Suppressor macrophage treated with lipopolysaccharide for 4 hours (primary cell): ENCODE results near the gene HOXC6.
A peak's percentile ranks its signal among the peaks of the same experiment; 100 is the strongest.

Experiments used
- DNase-seq: peaks from one replicate; pipeline ENCODE4 v3.0.0-alpha.2; 2020

HOXC6 gene

DNA sequence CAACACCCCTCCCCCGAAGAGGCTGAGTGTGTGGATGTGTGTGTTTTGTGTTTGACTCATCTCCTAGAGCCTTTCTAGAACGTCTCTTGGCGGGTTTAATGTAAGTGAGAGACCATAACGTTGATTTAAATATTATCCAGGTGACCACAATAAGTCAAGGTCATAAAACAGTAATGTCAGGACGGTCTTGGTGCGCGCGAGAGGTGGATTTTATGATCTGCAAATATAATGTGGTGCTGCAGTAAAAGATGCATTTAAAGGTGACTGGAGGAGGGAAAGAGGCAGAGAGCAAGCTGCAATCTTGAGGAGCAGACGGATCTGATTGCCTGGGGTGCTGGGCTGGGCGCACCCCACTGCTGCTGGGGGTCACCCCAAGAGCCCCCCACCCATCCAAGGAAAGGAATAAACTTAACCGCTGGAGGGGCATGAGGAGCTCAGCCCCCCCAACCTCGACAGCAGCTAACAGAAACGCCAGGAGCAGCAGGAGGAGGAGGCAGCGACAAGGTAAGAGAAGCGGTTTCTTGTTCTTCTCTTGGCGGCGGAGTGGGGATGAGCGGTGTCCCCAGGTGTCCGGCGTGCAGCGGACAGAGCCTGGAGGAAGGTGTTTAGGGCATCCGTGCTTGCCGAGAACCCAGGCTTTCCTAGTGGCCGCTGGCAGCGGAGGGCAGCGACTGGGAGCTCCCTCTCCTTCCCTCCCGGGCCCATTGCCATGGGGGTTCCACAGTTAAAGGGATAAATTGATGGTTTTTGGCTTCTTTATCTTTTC, 37.7 kb upstream of the HOXC6 start:
- DNase-seq = no peak

DNA sequence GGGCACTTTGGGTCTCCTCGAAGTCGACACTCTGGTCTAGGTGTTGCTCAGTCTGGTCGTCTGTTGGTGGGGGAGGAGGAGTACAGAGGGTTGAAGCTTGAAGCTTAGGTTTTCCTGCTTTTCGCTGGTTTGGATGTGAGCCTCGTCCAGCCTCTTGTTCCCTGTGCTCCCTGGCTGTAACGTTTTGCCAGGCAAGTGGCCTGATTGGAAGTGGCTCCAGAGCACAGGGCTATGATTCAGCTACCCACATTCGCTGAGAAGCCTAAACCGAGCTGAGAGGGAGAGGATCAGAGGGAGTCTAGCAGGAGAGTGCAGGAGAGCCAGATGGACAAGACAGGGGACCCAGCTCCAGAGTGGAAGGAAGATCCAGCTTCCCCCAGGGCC, 37.2 kb upstream of the HOXC6 start:
- no peak for DNase-seq

DNA sequence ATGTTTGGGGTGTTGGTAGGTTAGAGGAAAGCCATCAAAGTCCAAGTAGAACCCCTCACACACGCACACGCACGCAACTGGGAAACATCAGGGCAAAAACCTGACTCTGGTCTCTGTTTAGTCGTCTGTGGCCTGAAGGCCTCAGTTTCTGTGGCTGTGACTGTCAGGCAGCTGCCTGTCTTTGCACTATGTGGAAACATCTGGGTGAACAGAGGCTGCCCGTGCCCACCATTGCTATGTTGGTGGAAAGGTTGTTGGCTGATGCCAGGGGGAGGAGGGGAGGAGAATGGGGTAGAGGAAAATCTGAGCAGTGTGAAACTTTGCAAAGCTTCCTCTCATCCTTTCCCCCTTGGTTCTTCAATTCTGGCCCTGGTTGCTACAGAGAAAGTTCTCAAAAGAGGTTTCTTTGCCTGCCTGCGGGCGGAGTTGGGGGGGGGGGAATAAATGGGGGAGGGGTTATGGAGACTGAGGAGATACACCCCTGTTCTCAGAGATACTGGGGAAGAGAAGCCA, 35.8 kb upstream of the HOXC6 start:
- no peak for DNase-seq

DNA sequence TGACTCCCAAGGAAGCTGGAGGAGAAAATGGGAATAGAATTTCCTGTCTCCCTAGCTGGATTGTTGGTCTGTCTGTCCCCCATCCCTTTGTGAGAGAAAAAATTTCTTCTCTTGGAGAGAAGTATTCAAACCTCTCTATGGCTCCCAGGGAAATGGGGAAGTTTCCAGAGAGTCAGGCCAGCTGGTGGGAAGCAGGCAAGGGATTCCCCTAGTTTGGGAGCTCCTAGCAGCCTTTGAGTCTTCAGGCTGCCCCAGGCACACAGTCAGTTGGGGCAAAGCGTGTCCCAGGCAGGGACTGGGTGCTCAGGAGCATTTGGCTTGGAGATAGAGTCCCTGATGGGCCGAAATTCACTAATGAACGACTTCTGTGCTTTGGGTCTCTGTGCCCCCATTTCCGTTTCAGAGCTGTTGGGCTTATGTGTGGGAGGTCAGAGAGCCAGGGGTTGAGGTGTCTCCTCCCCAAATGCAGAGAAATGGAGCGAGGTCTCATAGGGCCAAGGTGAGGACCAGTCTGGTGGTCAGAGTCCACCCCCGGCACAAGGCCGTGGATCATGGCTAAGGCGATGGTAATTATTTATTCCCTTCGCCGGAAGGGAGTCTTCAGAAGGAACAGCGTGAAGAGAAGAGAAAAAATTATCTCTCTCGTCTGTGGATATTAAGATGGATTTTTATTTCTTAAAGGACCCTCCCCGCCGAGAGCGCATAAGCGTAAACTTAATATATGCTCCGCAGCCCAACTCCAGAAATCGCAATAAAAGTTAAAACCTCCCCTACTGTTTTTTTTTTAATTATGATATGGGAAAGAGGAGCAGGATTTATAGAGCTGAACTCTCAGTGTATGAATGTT, 34.9 kb upstream of the HOXC6 start:
- DNase-seq = peak; percentile 25

DNA sequence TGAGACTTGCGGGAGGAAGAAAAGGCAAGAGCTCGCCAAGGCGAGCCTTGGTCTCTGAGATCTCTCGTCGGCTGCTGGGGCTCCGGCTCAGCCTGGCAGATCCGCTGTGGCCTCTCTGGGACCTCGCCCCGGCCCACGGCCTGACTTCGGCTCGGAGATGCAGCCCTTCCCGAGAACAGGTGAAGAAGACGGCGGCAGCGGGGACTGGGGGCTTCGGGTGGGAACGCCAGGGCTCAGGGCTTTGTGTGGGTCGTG, 34.3 kb upstream of the HOXC6 start:
- no peak for DNase-seq

DNA sequence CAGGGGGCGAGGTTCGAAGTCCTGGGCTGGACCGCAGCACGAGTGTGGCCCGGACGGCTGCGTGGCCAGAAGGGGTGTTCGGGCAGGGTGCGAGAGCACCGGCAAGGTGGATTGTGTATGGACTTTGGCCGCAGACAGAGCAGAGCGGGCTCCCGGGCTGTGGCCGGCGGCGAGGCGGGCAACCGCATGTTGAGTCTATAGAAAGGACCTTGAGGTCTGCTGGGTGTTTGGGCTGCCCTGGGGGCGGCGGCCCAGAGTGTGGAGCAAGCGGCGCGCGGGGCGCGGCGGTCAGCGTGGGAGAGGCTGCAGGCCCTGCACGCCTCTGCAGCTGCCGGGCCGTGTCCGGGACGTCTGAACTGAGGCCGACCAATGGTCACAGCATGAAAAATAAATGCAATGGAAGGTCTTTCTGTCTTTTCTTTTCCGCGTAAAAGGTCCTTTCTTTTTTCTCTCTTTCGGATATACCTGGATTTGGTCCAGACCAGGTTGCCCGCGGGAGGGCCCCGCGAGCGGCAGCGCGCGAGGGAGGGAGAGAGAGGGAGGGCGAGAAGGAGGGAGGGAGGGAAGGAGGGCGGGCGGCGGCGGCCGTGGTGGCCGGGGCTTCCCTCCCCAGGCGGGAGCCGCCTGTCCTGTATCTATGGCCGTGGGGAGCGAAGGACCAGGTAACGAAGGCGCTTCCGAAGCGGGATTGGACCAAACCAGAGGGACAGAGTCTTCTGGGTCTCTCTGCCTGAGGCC, 33.8 kb upstream of the HOXC6 start:
- DNase-seq = no peak

DNA sequence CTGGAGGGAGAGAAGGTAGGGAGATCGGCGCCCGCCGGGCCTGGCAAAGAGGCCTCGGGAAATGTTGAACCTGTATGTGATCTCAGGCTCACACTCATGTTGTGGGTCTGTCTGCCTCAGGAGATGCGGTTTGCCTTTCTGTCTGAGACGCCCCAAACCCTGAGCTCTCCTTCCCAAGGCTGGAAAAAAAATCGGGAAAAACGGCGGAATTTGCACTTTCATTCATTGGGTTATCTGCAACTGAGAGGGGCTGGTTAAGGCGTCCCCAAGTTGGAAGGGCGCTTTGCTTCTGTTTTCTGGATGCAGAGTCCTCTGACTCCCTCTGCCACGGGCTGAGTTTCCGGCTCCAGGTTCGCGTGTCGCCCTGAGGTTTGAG, 33.2 kb upstream of the HOXC6 start:
- DNase-seq = no peak

DNA sequence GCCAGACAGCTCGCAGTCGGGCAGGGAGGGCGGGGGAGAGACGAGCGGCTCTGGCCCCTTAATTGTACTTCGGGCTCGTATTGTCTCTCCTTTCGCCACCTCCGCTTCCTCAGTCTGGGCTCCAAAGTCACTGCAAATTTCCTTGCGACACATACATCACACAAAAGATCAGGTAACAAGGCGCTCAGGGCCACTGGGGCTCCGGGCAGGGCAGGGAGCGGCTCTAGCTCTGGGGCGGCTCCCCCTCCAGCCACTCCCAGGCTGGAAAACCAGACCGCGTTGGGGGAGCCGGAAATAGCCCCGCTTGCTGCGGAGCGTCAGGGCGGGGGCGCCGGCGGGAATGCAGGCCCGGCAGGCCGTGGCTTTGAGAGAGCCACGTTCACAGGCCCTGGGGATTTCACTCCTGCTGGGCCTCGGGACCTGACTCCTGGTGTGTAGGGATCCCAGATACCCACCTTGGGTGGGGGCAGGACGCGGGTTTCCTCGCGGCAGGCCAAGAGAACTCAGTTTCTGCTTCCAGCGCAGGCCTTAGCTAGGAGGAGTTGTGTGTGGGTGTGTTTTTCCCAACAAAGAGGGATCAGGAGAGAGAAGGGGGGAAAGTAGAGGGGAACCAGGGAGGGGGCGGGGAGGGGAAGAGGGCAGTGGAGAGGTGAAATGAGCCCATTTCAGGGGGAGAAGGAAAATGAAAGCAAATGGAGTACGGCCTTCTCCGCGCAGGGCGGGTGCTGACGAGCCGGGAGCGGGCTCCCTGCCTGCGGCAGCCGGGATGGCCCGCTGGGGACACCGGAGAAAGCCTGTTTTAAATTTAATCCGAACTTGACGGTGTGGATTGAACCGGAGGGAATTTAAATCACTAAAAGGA, 32.6 kb upstream of the HOXC6 start:
- DNase-seq = peak; percentile 53

DNA sequence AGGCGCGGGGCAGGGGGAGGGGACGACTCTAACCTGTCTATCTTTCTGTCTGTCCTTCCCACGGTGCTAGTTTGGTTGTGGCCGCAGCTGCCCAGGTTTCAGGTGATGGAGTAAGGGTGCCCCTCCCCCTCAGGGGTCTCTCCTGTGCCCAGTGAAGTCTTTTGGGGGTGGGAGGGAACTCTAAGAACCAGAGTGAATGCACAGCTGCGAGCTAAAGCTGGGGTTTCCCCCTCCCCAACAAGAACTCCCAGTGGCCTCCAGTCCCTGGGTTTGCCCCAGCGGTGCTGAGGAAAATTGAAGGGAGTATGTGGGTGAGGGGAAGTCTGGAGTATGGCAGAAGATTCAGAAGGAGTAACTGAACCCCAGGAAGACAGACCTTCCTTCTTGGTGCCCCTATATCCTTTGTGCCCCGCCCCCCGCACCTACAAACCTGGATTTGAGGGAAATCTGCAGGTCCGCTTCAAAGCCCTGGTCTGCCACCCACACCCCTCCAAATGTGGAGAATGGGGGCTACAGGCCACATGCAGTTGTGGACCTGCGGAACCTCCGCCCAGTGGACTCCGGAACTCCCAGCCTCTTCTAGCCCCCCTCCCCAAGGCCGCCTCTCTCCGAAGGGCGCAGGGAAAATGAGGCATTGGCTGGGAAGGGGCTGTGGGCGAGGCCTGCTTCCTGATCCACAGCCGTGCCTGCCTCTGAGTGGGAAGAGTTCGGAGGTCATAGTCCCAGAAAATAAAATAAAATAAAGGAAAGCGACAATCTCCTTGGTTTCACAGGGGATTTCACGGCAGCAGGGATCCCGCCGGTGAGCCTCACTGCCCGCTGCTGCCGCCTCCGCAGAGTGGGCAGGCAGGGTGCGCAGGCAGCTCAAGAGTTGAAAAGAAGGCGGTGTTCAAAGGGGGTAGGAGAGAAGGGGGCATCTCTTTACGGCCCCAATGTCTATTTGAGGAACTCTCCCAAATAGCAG, 31.7 kb upstream of the HOXC6 start:
- no peak for DNase-seq

DNA sequence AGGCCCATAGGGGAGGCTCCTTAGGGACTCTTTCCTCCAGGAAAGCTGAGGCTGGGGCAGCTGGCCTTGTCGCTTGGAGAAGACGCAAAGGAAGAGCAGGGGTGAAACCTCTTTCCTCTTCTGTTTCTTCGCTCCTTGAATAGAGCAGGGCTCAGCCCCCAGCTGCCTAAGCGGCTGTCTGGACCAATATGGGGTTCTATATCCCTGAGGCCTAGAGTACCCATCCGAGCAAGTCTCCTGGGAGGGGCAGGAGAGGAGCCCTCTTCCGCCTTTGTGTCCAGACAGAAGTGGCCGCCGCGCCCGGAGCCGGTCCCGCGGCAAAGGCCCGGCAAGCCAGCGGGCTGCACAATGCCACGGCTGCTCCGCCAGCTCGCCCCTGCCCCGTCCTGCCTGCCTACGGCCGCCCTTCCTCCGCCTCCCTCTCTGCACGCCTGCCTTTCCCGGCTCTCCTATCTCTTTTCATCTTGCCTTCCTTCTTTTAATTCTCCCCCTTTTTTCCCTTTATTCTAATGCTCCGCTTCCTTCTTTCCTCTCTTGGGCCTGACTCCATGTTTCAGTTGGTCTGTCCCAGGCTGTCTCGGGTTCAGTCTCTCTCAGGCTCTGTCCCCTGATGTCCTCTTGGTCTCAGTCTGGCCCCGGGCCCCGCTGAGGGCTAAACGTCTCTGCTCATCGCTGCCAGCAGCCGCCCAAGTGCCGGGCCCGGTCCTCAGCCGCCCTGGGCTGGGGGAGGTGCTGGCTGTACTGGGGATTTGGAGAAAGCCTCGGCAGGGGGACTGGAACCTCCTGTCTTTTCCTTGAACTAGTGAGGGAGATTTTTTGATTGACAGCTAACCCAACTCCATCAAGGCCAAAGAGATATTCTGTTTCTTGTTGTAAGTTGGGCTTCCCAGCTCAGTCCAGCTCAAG, 30.8 kb upstream of the HOXC6 start:
- no peak for DNase-seq

DNA sequence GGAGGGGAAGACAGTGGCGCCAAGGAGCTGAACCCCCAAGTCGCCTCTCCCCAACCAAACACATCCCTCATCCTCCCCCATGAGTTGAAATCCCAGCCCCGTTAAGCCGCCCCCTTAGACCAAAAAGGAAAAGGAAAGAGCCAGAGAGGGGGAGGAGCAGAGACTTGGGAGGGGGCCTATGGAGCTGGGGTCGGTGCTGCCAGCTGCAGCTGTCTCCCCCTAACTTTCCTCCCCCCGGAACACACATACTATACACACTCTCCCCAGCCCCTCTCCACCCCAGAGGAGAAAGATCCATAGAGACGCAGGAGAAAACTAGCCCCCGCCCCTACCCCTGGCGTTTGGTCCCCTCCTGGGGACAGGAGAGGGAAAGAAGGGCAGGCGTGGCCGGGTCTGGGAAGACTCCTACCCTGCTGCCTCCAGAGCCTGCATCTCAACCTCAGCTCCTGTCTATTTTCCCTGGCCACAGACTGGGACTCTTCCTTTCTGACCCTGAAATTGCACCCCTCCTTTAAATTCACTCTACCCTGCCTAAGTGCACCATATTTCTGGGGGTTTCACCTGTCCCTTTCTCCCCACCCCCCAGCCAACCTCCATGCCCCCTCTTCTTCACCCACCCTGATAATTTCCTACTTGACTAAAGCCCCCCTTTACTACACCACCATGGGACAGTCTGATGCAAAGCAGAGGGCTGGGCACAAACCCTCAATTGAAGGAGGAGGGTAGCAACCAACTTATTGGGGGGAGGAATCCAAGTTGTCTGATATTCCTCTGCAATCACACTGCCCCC, 29.9 kb upstream of the HOXC6 start:
- DNase-seq = no peak

DNA sequence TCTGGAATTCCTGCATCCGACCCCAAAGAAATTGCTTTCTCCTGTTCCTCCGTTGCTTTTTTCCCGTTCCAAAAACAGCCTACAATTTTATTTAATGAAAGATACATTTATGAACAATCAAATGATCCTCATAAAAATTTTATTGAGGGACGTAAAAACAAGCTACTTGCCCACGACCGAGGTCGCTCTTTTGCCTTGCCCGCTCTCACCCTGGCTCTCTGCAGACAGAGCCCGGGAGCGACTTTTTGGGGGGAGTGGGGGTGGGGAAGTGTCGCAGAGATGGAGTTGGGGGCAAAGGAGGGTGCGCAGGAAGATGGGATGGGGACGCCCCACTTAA, 29.4 kb upstream of the HOXC6 start:
- no peak for DNase-seq

DNA sequence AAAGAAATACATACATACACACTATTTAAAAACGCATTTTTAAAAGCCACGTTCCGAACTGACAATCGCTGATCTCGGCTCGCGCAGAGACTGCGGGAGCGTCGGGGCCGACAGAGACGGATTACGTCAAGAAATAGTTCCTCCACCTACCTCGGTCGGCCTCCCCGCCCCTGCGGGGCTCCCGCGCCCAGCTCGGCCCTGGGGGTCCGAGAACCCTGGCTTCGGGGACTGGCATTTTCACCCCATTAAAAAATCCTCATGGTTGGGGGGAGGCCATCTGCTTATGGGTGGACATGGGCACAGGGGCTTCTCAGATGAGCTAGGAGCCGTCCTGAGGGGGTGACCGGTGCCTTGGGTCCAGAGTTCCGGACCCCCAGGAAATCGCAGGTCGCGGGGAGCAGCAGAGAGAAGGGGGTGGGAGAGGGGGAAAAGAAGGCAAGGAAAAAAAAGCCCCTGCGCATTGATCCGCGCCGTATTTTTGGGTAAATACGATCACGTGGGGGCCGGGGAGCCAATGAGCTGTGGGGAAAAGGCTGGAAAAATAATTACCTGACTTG, 28.6 kb upstream of the HOXC6 start:
- no peak for DNase-seq

DNA sequence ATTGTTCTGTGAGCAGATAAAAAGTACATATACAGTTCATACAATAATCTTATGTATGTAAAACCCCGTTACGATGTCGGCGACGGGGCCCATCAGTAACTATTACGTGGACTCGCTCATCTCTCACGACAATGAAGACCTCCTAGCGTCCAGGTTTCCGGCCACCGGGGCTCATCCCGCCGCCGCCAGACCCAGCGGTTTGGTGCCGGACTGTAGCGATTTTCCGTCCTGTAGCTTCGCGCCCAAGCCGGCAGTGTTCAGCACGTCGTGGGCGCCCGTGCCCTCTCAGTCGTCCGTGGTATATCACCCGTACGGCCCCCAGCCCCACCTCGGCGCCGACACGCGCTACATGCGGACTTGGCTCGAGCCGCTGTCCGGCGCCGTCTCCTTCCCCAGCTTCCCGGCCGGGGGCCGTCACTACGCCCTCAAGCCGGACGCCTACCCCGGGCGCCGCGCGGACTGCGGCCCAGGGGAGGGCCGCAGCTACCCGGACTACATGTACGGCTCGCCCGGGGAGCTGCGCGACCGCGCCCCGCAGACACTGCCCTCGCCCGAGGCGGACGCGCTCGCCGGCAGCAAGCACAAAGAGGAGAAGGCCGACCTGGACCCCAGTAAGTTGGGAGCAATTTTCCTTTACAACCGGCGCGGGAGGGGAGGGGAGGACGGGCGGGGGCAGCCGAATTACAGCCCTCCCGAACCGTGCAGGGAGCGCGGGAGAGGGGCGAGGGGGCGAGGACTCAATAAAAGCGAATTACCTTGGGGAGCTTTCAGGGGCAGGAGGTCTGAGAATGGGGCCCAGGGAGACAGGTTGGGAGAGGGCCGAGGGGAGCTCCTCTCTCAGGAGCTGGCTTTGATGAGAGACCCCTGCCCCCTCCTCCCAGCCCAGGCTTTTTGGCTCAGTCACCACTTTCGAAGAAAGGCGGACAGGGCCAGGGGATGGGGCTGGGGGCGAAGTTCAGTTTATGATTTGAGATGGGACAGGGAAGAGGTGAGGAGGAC, 27.8 kb upstream of the HOXC6 start, which contains the start of gene HOXC9:
Gene HOXC9, plus strand, starts transcription at position 46 of the 999 bp plus-strand sequence. Its CDS starts 28 bp downstream, at position 74.
- DNase-seq = no peak

DNA sequence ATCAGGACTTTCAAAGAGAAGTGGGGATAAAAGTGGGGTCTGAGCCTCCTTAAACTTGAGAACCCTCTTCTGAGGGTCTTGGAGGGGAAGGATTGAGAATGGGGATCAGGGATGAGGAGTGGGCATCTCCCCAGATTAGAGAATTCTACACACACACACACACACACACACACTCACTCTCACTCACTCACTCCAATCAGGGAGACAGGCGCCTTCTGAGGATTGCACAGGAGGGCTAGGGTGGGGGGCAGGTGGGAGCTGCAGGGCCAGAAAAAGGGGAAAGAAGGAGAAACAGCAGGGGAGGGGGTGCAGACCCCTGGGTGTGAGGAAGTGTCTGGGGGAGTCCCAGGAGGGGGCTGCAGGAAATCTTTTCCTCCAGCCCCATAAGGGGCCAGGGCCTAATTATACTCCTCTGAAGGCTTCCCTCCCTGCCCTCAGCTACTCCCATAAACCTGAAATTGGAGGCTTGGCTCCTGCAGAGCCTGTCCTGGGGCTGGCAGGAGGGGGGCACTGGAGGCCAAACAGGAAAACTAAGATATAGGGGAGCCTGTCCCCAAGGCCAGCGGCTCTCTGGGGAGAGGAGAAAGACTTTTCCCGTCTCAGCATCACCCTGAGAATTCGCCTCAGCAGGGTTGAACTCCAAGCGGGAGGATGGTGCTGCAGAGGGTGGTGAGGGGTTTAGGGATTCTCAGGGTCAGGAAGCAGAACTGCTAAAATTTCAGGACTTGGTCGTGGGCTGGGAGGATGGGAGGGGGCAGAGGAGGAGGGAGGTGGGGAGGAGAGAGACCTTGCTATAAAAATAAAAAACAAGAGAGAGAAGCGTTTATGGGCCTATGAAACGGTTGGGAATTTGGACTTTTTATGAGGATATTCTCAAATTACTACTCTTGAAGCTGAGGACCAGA, 26.7 kb upstream of the HOXC6 start:
- DNase-seq = no peak

DNA sequence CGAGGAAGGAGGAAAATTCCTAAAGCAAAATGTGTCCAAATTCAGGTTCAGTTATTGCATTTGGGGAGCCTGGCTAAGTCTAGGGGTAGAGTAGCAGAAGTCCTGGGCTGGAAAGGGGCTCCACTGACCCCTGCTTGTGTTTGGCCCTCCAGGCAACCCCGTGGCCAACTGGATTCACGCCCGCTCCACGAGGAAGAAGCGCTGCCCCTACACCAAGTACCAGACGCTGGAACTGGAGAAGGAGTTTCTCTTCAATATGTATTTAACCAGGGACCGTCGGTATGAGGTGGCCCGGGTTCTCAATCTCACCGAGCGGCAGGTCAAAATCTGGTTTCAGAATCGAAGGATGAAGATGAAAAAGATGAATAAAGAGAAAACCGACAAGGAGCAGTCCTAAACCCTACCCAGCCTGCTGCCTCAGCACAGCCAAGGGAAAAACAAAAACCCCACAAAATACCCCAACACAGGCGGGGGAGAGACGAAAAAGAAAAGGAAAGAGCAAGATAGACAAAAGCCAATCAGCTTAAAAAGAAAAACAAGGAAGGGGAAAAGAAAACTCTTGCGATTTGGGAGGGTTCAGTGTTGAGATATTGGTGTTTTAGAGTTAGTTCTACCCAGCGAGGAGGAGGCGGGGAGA, 25.8 kb upstream of the HOXC6 start:
- no peak for DNase-seq
